H9 (cell line): Measurements from ENCODE around the gene RB1. TPM values are rescaled to one million over a fixed set of nuclear protein-coding genes. Genes with fewer than 3 reads are reported as not detected.

Source experiments
- DNase-seq: peaks from one replicate; pipeline ENCODE4 v3.0.0-alpha.2; 2017
- H2AFZ ChIP-seq: one replicate; pipeline ENCODE4 v1.6.1; 2013; ENCODE audit warnings: mild to moderate bottlenecking, low read length, control low read depth, moderate library complexity
- H2AK5ac ChIP-seq: 2 replicates; pipeline ENCODE4 v1.6.1; 2013; ENCODE audit warnings: low read length, control low read depth, mixed read lengths; ENCODE audit not compliant: insufficient read length
- H2BK120ac ChIP-seq: one replicate; pipeline ENCODE4 v1.6.1; 2013; ENCODE audit warnings: low read depth, mild to moderate bottlenecking, low read length, control low read depth, inconsistent platforms; ENCODE audit not compliant: poor library complexity, severe bottlenecking
- H2BK12ac ChIP-seq: 2 replicates; pipeline ENCODE4 v1.6.1; 2013; ENCODE audit warnings: low read length, control low read depth, mixed read lengths, low read depth; ENCODE audit not compliant: insufficient read length
- H2BK15ac ChIP-seq: 2 replicates; pipeline ENCODE4 v1.6.1; 2013; ENCODE audit warnings: low read depth, low read length, control low read depth
- H2BK20ac ChIP-seq: one replicate; pipeline ENCODE4 v1.6.1; 2013; ENCODE audit warnings: low read depth, mild to moderate bottlenecking, low read length, control low read depth, inconsistent platforms; ENCODE audit not compliant: poor library complexity, severe bottlenecking
- H2BK5ac ChIP-seq: 2 replicates; pipeline ENCODE4 v1.6.1; 2013; ENCODE audit warnings: low read length, control low read depth, mixed read lengths; ENCODE audit not compliant: insufficient read length
- H3K14ac ChIP-seq: 2 replicates; pipeline ENCODE4 v1.6.1; 2013; ENCODE audit warnings: low read length, control low read depth; ENCODE audit not compliant: insufficient read depth
- H3K18ac ChIP-seq: 2 replicates; pipeline ENCODE4 v1.6.1; 2013; ENCODE audit warnings: low read depth, mild to moderate bottlenecking, mixed read lengths, low read length, control low read depth; ENCODE audit not compliant: insufficient read length
- H3K23ac ChIP-seq: 2 replicates; pipeline ENCODE4 v1.6.1; 2013; ENCODE audit warnings: low read length, control low read depth, mixed read lengths, low read depth; ENCODE audit not compliant: insufficient read length
- H3K23me2 ChIP-seq: 2 replicates; pipeline ENCODE4 v1.6.1; 2013; ENCODE audit warnings: low read depth, mild to moderate bottlenecking, mixed read lengths, low read length, control low read depth; ENCODE audit not compliant: insufficient read length, poor library complexity, severe bottlenecking
- H3K27ac ChIP-seq: 2 replicates; pipeline ENCODE4 v1.5.1; 2013; ENCODE audit warnings: low read length, control low read depth, mixed read lengths, low read depth; ENCODE audit not compliant: insufficient read length
- H3K27me3 ChIP-seq: 2 replicates; pipeline ENCODE4 v1.6.1; 2013; ENCODE audit warnings: low read length, control low read depth, inconsistent platforms; ENCODE audit not compliant: insufficient read depth
- H3K4ac ChIP-seq: 2 replicates; pipeline ENCODE4 v1.6.1; 2013; ENCODE audit warnings: low read depth, mild to moderate bottlenecking, control low read depth, inconsistent platforms, low read length, moderate library complexity
- H3K4me1 ChIP-seq: 2 replicates; pipeline ENCODE4 v1.6.1; 2013; ENCODE audit warnings: low read length, control low read depth, inconsistent platforms; ENCODE audit not compliant: insufficient read depth
- H3K4me2 ChIP-seq: 2 replicates; pipeline ENCODE4 v1.6.1; 2013; ENCODE audit warnings: low read length, control low read depth, mixed read lengths; ENCODE audit not compliant: insufficient read length, insufficient read depth
- H3K56ac ChIP-seq: 2 replicates; pipeline ENCODE4 v1.6.1; 2013; ENCODE audit warnings: low read depth, mild to moderate bottlenecking, mixed read lengths, low read length, control low read depth; ENCODE audit not compliant: insufficient read length
- H3K79me1 ChIP-seq: 2 replicates; pipeline ENCODE4 v1.6.1; 2013; ENCODE audit warnings: low read depth, mild to moderate bottlenecking, moderate library complexity, low read length, control low read depth, inconsistent platforms; ENCODE audit not compliant: insufficient read depth, poor library complexity, severe bottlenecking
- H3K79me2 ChIP-seq: 2 replicates; pipeline ENCODE4 v1.6.1; 2013; ENCODE audit warnings: low read length, control low read depth, inconsistent platforms; ENCODE audit not compliant: insufficient read depth
- H3K9ac ChIP-seq: 2 replicates; pipeline ENCODE4 v1.6.1; 2013; ENCODE audit warnings: low read length, control low read depth, mixed read lengths; ENCODE audit not compliant: insufficient read length; ENCODE audit errors: extremely low read depth
- H3K9me3 ChIP-seq: one replicate; pipeline ENCODE4 v1.6.1; 2013; ENCODE audit warnings: low read depth, low read length, inconsistent platforms; ENCODE audit not compliant: control insufficient read depth
- H3T11ph ChIP-seq: one replicate; pipeline ENCODE4 v1.6.1; 2013; ENCODE audit warnings: mild to moderate bottlenecking, low read length, control low read depth, inconsistent platforms
- H4K20me1 ChIP-seq: one replicate; pipeline ENCODE4 v1.6.1; 2013; ENCODE audit not compliant: control insufficient read depth, insufficient read length, insufficient read depth
- H4K5ac ChIP-seq: 2 replicates; pipeline ENCODE4 v1.6.1; 2013; ENCODE audit warnings: low read depth, mild to moderate bottlenecking, mixed read lengths, low read length, control low read depth; ENCODE audit not compliant: insufficient read length
- H4K8ac ChIP-seq: replicated peaks from 2 replicates; pipeline ENCODE4 v1.6.1; 2013; ENCODE audit warnings: low read length, control low read depth, mixed read lengths, low read depth; ENCODE audit not compliant: insufficient read length
- H4K91ac ChIP-seq: 2 replicates; pipeline ENCODE4 v1.6.1; 2013; ENCODE audit warnings: low read depth, mild to moderate bottlenecking, moderate library complexity, mixed read lengths, low read length, control low read depth; ENCODE audit not compliant: insufficient read length
- H3K27ac Mint-ChIP-seq, 3 experiments: 2 replicates in 2 of 3; 3 replicates in 1 of 3; pipeline ENCODE4 v1.8.0; 2020 to 2021; ENCODE audit warnings: mixed read lengths in 3 of 3, mild to moderate bottlenecking in 1 of 3, moderate library complexity in 1 of 3
- H3K27me3 Mint-ChIP-seq: 2 replicates; pipeline ENCODE4 v1.8.0; 2021; ENCODE audit warnings: low read depth, mild to moderate bottlenecking, moderate library complexity, mixed read lengths
- H3K36me3 Mint-ChIP-seq, 3 experiments: 2 replicates in 2 of 3; 3 replicates in 1 of 3; pipeline ENCODE4 v1.8.0; 2020 to 2021; ENCODE audit warnings: low read depth in 3 of 3, mixed read lengths in 3 of 3; ENCODE audit not compliant: insufficient read depth in 1 of 3
- H3K4me1 Mint-ChIP-seq, 2 experiments: 2 replicates each; pipeline ENCODE4 v1.8.0; 2020; ENCODE audit warnings: mixed read lengths in 2 of 2
- H3K4me3 Mint-ChIP-seq, 2 experiments: 2 replicates in 1 of 2; 3 replicates in 1 of 2; pipeline ENCODE4 v1.8.0; 2020 to 2021; ENCODE audit warnings: mild to moderate bottlenecking in 2 of 2, mixed read lengths in 2 of 2, moderate library complexity in 1 of 2
- H3K9me3 Mint-ChIP-seq, 2 experiments: 2 replicates in 1 of 2; 3 replicates in 1 of 2; pipeline ENCODE4 v1.8.0; 2020; ENCODE audit warnings: mild to moderate bottlenecking in 2 of 2, mixed read lengths in 2 of 2, moderate library complexity in 1 of 2
- WGBS: extraction: QIAGEN DNeasy Blood & Tissue Kit; methylation state at CpG from one replicate; pipeline ENCODE4 v1.1.7; 2013; ENCODE audit warnings: missing lambda C conversion rate, low lambda C conversion rate, mixed read lengths; ENCODE audit not compliant: insufficient read length; ENCODE audit errors: extremely low coverage; 5-methylcytosine and 5-hydroxymethylcytosine counted together
- total RNA-seq: library from RNA; stranded (reverse); gene quantifications from 2 replicates; pipeline ENCODE4 v1.2.1, GENCODE V29; 2021
- TF ChIP-seq, protein P1 (sequence below): fragments of 200-600 bp; sonication (generic); conservative IDR thresholded peaks from 3 replicates; pipeline ENCODE4 v1.8.0; 2021; ENCODE audit warnings: antibody characterized with exemption, mild to moderate bottlenecking

RB1 gene
- total RNA-seq, 1 experiment from 2014 or later = 20.5 TPM

DNA sequence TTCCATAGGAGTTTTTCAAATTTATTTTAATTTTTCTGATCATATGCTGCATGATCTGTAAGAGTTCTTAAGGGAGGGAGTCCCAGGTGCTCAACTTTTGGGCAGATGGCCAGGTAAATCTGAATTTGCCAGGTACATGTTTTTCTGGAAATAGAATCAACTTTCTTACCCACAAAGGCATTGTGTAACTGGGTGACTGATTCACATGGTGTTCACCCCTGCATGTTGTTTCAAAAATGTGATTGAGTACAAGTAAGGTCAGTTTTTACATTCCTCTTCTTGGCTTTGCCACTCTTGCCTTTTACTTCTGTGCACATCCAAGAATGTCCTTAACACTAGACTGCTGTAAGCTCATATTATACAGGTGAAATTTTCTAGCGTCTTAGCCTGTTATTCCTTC, 30.4 kb downstream of the RB1 start:
- DNase-seq = no peak
- Mint-ChIP-seq H3K4me1 (0 out of 4 replicates have a peak, but pooled peaks cover 0 to 2% of the 10 kb centered on the region in 2 experiments), H3K36me3 (peaks cover 7 to 15% (median 9%) of the 10 kb centered on the region in 3 experiments), H3K9me3 (peaks cover 10 to 11% of the 10 kb centered on the region in 2 experiments), H3K27me3 (no peaks in the 10 kb centered on the region), H3K27ac (no peak overlapping the region; a peak in 1 of 7 replicates), H3K4me3 (no peak overlapping the region)
- H3T11ph ChIP-seq = no peak overlapping the region
- H2AK5ac ChIP-seq = no peak overlapping the region
- H3K79me1 ChIP-seq = no peaks in the 10 kb centered on the region
- H3K9me3 ChIP-seq = no peaks in the 10 kb centered on the region
- no peak overlapping the region for H3K18ac ChIP-seq
- H2BK12ac ChIP-seq = no peak overlapping the region
- H4K20me1 ChIP-seq = no peaks in the 10 kb centered on the region
- H4K8ac ChIP-seq = no peak overlapping the region
- no peak overlapping the region for H2BK20ac ChIP-seq
- no peak overlapping the region for H3K9ac ChIP-seq
- no peak overlapping the region for H3K56ac ChIP-seq
- no peaks in the 10 kb centered on the region for H3K23me2 ChIP-seq
- no peak overlapping the region for H3K27ac ChIP-seq
- H3K79me2 ChIP-seq = no peaks in the 10 kb centered on the region
- H2BK15ac ChIP-seq = no peak overlapping the region
- no peaks in the 10 kb centered on the region for H3K27me3 ChIP-seq
- no peaks in the 10 kb centered on the region for H3K4me1 ChIP-seq
- H4K91ac ChIP-seq = no peak overlapping the region
- H2AFZ ChIP-seq = no peak overlapping the region
- TF ChIP-seq, protein P1, sequence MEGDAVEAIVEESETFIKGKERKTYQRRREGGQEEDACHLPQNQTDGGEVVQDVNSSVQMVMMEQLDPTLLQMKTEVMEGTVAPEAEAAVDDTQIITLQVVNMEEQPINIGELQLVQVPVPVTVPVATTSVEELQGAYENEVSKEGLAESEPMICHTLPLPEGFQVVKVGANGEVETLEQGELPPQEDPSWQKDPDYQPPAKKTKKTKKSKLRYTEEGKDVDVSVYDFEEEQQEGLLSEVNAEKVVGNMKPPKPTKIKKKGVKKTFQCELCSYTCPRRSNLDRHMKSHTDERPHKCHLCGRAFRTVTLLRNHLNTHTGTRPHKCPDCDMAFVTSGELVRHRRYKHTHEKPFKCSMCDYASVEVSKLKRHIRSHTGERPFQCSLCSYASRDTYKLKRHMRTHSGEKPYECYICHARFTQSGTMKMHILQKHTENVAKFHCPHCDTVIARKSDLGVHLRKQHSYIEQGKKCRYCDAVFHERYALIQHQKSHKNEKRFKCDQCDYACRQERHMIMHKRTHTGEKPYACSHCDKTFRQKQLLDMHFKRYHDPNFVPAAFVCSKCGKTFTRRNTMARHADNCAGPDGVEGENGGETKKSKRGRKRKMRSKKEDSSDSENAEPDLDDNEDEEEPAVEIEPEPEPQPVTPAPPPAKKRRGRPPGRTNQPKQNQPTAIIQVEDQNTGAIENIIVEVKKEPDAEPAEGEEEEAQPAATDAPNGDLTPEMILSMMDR = no peak
- no peak overlapping the region for H3K14ac ChIP-seq
- no peak overlapping the region for H2BK120ac ChIP-seq
- no CpG with 5 or more reads among the region's 1 CpG for WGBS
- H3K4me2 ChIP-seq = no peak overlapping the region
- H2BK5ac ChIP-seq = no peak overlapping the region
- no peak overlapping the region for H4K5ac ChIP-seq
- no peak overlapping the region for H3K4ac ChIP-seq
- H3K23ac ChIP-seq = no peak overlapping the region
